Ovary (tissue), 3 donors: ENCODE results near the gene DONSON.

ENCODE experiments used
- POLR2A ChIP-seq: fragments of 450-650 bp; IDR thresholded peaks from one replicate; pipeline ENCODE4 v1.6.1; 2017; ENCODE audit warnings: antibody characterized with exemption, mild to moderate bottlenecking, moderate library complexity
- TF ChIP-seq, protein P1 (sequence below), 3 donors: fragments of 450-650 bp in 2 of 3; fragments of 200-600 bp in 1 of 3; IDR thresholded peaks; one replicate each; pipeline versions ENCODE4 v1.5.1 to v1.8.0; 2016 to 2022; ENCODE audit warnings: antibody characterized with exemption in 3 of 3, mild to moderate bottlenecking in 1 of 3
- donor health status: DM: no; HTN: no; CAD: no.

DNA sequence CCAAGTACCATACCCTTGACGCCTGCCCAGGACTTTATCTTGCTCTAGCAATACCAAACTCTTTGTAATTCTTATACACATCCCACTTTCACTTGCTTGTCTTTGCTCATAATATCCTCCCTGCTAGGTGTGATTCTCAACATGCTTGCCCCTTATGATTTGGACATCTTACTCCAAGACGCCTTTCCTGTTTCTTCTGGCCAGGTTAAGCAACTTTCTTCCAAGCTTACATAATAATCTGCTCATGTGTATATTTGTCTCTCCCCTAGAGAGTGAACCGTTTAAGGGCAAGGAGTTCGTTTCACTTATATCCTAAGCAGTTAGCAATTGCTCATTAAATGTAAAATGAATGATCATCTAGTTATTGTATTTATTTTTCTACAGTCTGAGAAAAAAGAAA lies 31.2 kb upstream of the DONSON start:
- TF ChIP-seq, protein P1, sequence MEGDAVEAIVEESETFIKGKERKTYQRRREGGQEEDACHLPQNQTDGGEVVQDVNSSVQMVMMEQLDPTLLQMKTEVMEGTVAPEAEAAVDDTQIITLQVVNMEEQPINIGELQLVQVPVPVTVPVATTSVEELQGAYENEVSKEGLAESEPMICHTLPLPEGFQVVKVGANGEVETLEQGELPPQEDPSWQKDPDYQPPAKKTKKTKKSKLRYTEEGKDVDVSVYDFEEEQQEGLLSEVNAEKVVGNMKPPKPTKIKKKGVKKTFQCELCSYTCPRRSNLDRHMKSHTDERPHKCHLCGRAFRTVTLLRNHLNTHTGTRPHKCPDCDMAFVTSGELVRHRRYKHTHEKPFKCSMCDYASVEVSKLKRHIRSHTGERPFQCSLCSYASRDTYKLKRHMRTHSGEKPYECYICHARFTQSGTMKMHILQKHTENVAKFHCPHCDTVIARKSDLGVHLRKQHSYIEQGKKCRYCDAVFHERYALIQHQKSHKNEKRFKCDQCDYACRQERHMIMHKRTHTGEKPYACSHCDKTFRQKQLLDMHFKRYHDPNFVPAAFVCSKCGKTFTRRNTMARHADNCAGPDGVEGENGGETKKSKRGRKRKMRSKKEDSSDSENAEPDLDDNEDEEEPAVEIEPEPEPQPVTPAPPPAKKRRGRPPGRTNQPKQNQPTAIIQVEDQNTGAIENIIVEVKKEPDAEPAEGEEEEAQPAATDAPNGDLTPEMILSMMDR (IDR thresholded peaks at IDR 0.05) = no peak
- no peak for TF ChIP-seq POLR2A
